ENCODE data around the gene CRYBB3. TPM values are rescaled to one million over a fixed set of nuclear protein-coding genes. Genes with fewer than 3 reads are reported as not detected.
"Not testable (repeated sequence)": the region's sequence is repeated elsewhere in the genome, so short reads cannot be mapped to it uniquely, and the experiment has no call there.

CRYBB3 gene
- total and polyA plus RNA-seq, 7 experiments from 2014 or later: not detected

GRCh38 chr22:25174888-25175411, 24.7 kb upstream of the CRYBB3 start:
- ATAC-seq (no peak), DNase-seq (no peak)
- no peaks in the 10 kb centered on the region for H3K27me3 ChIP-seq (ENCODE audit: control insufficient read depth in 2 of 2, insufficient read depth in 2 of 2, low read length in 2 of 2)
- intact Hi-C loops (cut with micrococcal nuclease): loop anchor here in 1 of 2 donors (5.0 kb wide), 1 partner anchor 238 kb away; no protein-coding TSS in a partner anchor
- no peak overlapping the region for H3K27ac Mint-ChIP-seq
- no peak overlapping the region for H3K4me3 ChIP-seq (ENCODE audit: low read length)
- H3K27me3 Mint-ChIP-seq: no peaks in the 10 kb centered on the region
- peaks cover 3 to 32% (median 22%) of the 10 kb centered on the region in 5 donors for H3K36me3 Mint-ChIP-seq
- H3K9me3 ChIP-seq (ENCODE audit: control insufficient read depth in 2 of 3, low read length in 3 of 3): peaks cover 0 to 6% (median 0%) of the 10 kb centered on the region in 3 experiments
- no peaks in the 10 kb centered on the region for H3K4me1 Mint-ChIP-seq
- H3K36me3 ChIP-seq (ENCODE audit: control insufficient read depth in 2 of 3, insufficient read depth in 3 of 3, low read length in 3 of 3): peaks cover 0 to 24% (median 0%) of the 10 kb centered on the region in 3 experiments
- H3K27ac ChIP-seq (ENCODE audit: low read depth, low read length): no peak overlapping the region
- H3K4me1 ChIP-seq (ENCODE audit: control insufficient read depth in 2 of 2, insufficient read depth in 2 of 2, low read length in 2 of 2): no peaks in the 10 kb centered on the region
- no peak overlapping the region for H3K4me3 Mint-ChIP-seq
- peaks cover 0 to 7% (median 3%) of the 10 kb centered on the region in 11 donors for H3K9me3 Mint-ChIP-seq
- ChIA-PET CTCF (no interaction called here), POLR2A (no interaction called here)

- Histone ChIP-seq H3K4me3 (ENCODE audit: low read length) (no peak overlapping the region), H3K27ac (ENCODE audit: low read depth, low read length) (no peak overlapping the region), H3K36me3 (ENCODE audit: control insufficient read depth in 2 of 3, insufficient read depth in 3 of 3, low read length in 3 of 3) (peaks cover 0 to 24% (median 0%) of the 10 kb centered on the region in 3 experiments), H3K9me3 (ENCODE audit: control insufficient read depth in 2 of 3, low read length in 3 of 3) (peaks cover 0 to 6% (median 0%) of the 10 kb centered on the region in 3 experiments), H3K27me3 (ENCODE audit: control insufficient read depth in 2 of 2, insufficient read depth in 2 of 2, low read length in 2 of 2) (no peaks in the 10 kb centered on the region), H3K4me1 (ENCODE audit: control insufficient read depth in 2 of 2, insufficient read depth in 2 of 2, low read length in 2 of 2) (no peaks in the 10 kb centered on the region)
- no peak for DNase-seq
- Mint-ChIP-seq H3K27ac (no peak overlapping the region), H3K4me1 (no peaks in the 10 kb centered on the region), H3K27me3 (no peaks in the 10 kb centered on the region), H3K4me3 (no peak overlapping the region), H3K36me3 (peaks cover 3 to 34% (median 22%) of the 10 kb centered on the region in 5 donors), H3K9me3 (peaks cover 0 to 8% (median 3%) of the 10 kb centered on the region in 11 donors)
- intact Hi-C loops (cut with micrococcal nuclease): no loop called here
- no peak for ATAC-seq
- CTCF ChIA-PET: no interaction called here
- POLR2A ChIA-PET: no interaction called here
Measured at GRCh38 chr22:25176175-25176574, 23.5 kb upstream of the CRYBB3 start.

GRCh38 chr22:25176799-25177198, 22.9 kb upstream of the CRYBB3 start:
- Mint-ChIP-seq H3K4me3 (no peak overlapping the region), H3K36me3 (peaks cover 3 to 39% (median 22%) of the 10 kb centered on the region in 5 donors), H3K27me3 (no peaks in the 10 kb centered on the region), H3K4me1 (no peaks in the 10 kb centered on the region), H3K27ac (no peak overlapping the region), H3K9me3 (peaks cover 0 to 8% (median 3%) of the 10 kb centered on the region in 11 donors)
- H3K36me3 ChIP-seq (ENCODE audit: control insufficient read depth in 2 of 3, insufficient read depth in 3 of 3, low read length in 3 of 3): peaks cover 0 to 24% (median 0%) of the 10 kb centered on the region in 3 experiments
- POLR2A ChIA-PET: interaction anchor here (0.8 kb wide), 1 partner anchor 107 kb away, joined by 3 read pairs; no protein-coding TSS in a partner anchor
- no peak overlapping the region for H3K27ac ChIP-seq (ENCODE audit: low read depth, low read length)
- no peaks in the 10 kb centered on the region for H3K4me1 ChIP-seq (ENCODE audit: control insufficient read depth in 2 of 2, insufficient read depth in 2 of 2, low read length in 2 of 2)
- DNase-seq (no peak), ATAC-seq (no peak)
- CTCF ChIA-PET: no interaction called here
- intact Hi-C loops (cut with micrococcal nuclease): no loop called here
- H3K9me3 ChIP-seq (ENCODE audit: control insufficient read depth in 2 of 3, low read length in 3 of 3): peaks cover 0 to 6% (median 0%) of the 10 kb centered on the region in 3 experiments
- H3K27me3 ChIP-seq (ENCODE audit: control insufficient read depth in 2 of 2, insufficient read depth in 2 of 2, low read length in 2 of 2): no peaks in the 10 kb centered on the region
- no peak overlapping the region for H3K4me3 ChIP-seq (ENCODE audit: low read length)

GRCh38 chr22:25177226-25177625, 22.4 kb upstream of the CRYBB3 start:
- Mint-ChIP-seq H3K9me3 (peaks cover 0 to 8% (median 3%) of the 10 kb centered on the region in 11 donors), H3K27me3 (no peaks in the 10 kb centered on the region), H3K36me3 (peaks cover 4 to 41% (median 24%) of the 10 kb centered on the region in 5 donors), H3K27ac (no peak overlapping the region), H3K4me1 (no peaks in the 10 kb centered on the region), H3K4me3 (no peak overlapping the region)
- H3K4me3 ChIP-seq (ENCODE audit: low read length): no peak overlapping the region
- intact Hi-C loops (cut with micrococcal nuclease): no loop called here
- no peak for DNase-seq
- H3K27ac ChIP-seq (ENCODE audit: low read depth, low read length): no peak overlapping the region
- H3K27me3 ChIP-seq (ENCODE audit: control insufficient read depth in 2 of 2, insufficient read depth in 2 of 2, low read length in 2 of 2): no peaks in the 10 kb centered on the region
- ChIA-PET POLR2A (interaction anchor here (0.8 kb wide), 1 partner anchor 106 kb away, joined by 3 read pairs; no protein-coding TSS in a partner anchor), CTCF (no interaction called here)
- no peak for ATAC-seq
- H3K36me3 ChIP-seq (ENCODE audit: control insufficient read depth in 2 of 3, insufficient read depth in 3 of 3, low read length in 3 of 3): peaks cover 0 to 24% (median 0%) of the 10 kb centered on the region in 3 experiments
- no peaks in the 10 kb centered on the region for H3K4me1 ChIP-seq (ENCODE audit: control insufficient read depth in 2 of 2, insufficient read depth in 2 of 2, low read length in 2 of 2)
- peaks cover 0 to 6% (median 0%) of the 10 kb centered on the region in 3 experiments for H3K9me3 ChIP-seq (ENCODE audit: control insufficient read depth in 2 of 3, low read length in 3 of 3)

- no peak overlapping the region for H3K27ac ChIP-seq (ENCODE audit: low read depth, low read length)
- H3K36me3 ChIP-seq (ENCODE audit: control insufficient read depth in 2 of 3, insufficient read depth in 3 of 3, low read length in 3 of 3): peaks cover 0 to 24% (median 0%) of the 10 kb centered on the region in 3 experiments
- H3K4me1 Mint-ChIP-seq: no peaks in the 10 kb centered on the region
- ChIA-PET CTCF (no interaction called here), POLR2A (no interaction called here)
- H3K4me3 Mint-ChIP-seq: no peak overlapping the region
- H3K9me3 ChIP-seq (ENCODE audit: control insufficient read depth in 2 of 3, low read length in 3 of 3): peaks cover 0 to 6% (median 0%) of the 10 kb centered on the region in 3 experiments
- no peaks in the 10 kb centered on the region for H3K27me3 Mint-ChIP-seq
- no peak overlapping the region for H3K27ac Mint-ChIP-seq
- no peak for DNase-seq
- no peaks in the 10 kb centered on the region for H3K27me3 ChIP-seq (ENCODE audit: control insufficient read depth in 2 of 2, insufficient read depth in 2 of 2, low read length in 2 of 2)
- no peaks in the 10 kb centered on the region for H3K4me1 ChIP-seq (ENCODE audit: control insufficient read depth in 2 of 2, insufficient read depth in 2 of 2, low read length in 2 of 2)
- intact Hi-C loops (cut with micrococcal nuclease): no loop called here
- peaks cover 0 to 8% (median 3%) of the 10 kb centered on the region in 11 donors for H3K9me3 Mint-ChIP-seq
- no peak overlapping the region for H3K4me3 ChIP-seq (ENCODE audit: low read length)
- H3K36me3 Mint-ChIP-seq: peaks cover 7 to 44% (median 27%) of the 10 kb centered on the region in 5 donors
- ATAC-seq: no peak
Measured at GRCh38 chr22:25177895-25178294, 21.8 kb upstream of the CRYBB3 start.

GRCh38 chr22:25178348-25178747, 21.3 kb upstream of the CRYBB3 start:
- H3K4me3 ChIP-seq (ENCODE audit: low read length); H3K27me3 Mint-ChIP-seq; H3K27me3 ChIP-seq (ENCODE audit: control insufficient read depth in 2 of 2, insufficient read depth in 2 of 2, low read length in 2 of 2); POLR2A ChIA-PET; H3K9me3 Mint-ChIP-seq; DNase-seq; H3K27ac ChIP-seq (ENCODE audit: low read depth, low read length); intact Hi-C loops (cut with micrococcal nuclease); H3K4me1 Mint-ChIP-seq; H3K4me1 ChIP-seq (ENCODE audit: control insufficient read depth in 2 of 2, insufficient read depth in 2 of 2, low read length in 2 of 2); H3K9me3 ChIP-seq (ENCODE audit: control insufficient read depth in 2 of 3, low read length in 3 of 3); CTCF ChIA-PET: not testable (repeated sequence)
- H3K36me3 Mint-ChIP-seq: peaks cover 7 to 47% (median 27%) of the 10 kb centered on the region in 5 donors
- H3K4me3 Mint-ChIP-seq: peak overlapping the region in 6 of 10 donors; percentile 49 to 82 (median 63)
- ATAC-seq: peak; percentile 30
- H3K27ac Mint-ChIP-seq: peak overlapping the region in 3 of 9 donors; percentile 53 to 81 (median 72)
- H3K36me3 ChIP-seq (ENCODE audit: control insufficient read depth in 2 of 3, insufficient read depth in 3 of 3, low read length in 3 of 3): peaks cover 0 to 24% (median 0%) of the 10 kb centered on the region in 3 experiments
